H7 (cell line): ENCODE results near the gene ALX4. TPM values are rescaled to one million over a fixed set of nuclear protein-coding genes. Genes with fewer than 3 reads are reported as not detected.

Experiments
- DNase-seq: peaks from one replicate; pipeline ENCODE4 v3.0.0; 2012
- H3K27me3 ChIP-seq: 2 replicates; pipeline ENCODE4 v1.6.0; 2011; ENCODE audit warnings: mild to moderate bottlenecking, low read length; ENCODE audit not compliant: control insufficient read depth, insufficient read depth
- H3K36me3 ChIP-seq: replicated peaks from 2 replicates; pipeline ENCODE4 v1.5.1; 2011; ENCODE audit warnings: low read length; ENCODE audit not compliant: control insufficient read depth, insufficient read depth
- H3K4me3 ChIP-seq: 2 replicates; pipeline ENCODE4 v1.5.1; 2011; ENCODE audit warnings: low read depth, mild to moderate bottlenecking, control low read depth, low read length, moderate library complexity; ENCODE audit not compliant: insufficient read depth
- total RNA-seq: library from RNA; depleted of rRNA; stranded (reverse); fragments of >200 nt; shearing (Covaris generic); gene quantifications from 2 replicates; pipeline ENCODE4 v1.2.3, GENCODE V29; 2014

Gene ALX4
- total RNA-seq, 1 experiment from 2014 or later = not detected

- no peaks in the 10 kb centered on the region for H3K36me3 ChIP-seq
- H3K27me3 ChIP-seq = peaks cover 69% of the 10 kb centered on the region
- H3K4me3 ChIP-seq = no peak overlapping the region
- peak; percentile 53 for DNase-seq
These were observed 17.8 kb upstream of the ALX4 start for GRCh38 chr11:44327730-44328129.

- H3K27me3 ChIP-seq = peaks cover 72% of the 10 kb centered on the region
- no peaks in the 10 kb centered on the region for H3K36me3 ChIP-seq
These were observed 16.9 kb upstream of the ALX4 start for GRCh38 chr11:44326615-44327475.

GRCh38 chr11:44325698-44326097 is 15.8 kb upstream of the ALX4 start:
- no peak for DNase-seq
- Histone ChIP-seq H3K4me3 (no peak overlapping the region), H3K27me3 (peaks cover 83% of the 10 kb centered on the region), H3K36me3 (no peaks in the 10 kb centered on the region)

More at GRCh38 chr11:44326615-44327475, 16.9 kb upstream of the ALX4 start:
- DNase-seq = peak; percentile 58
- H3K4me3 ChIP-seq = no peak overlapping the region

GRCh38 chr11:44324749-44325525 is 15.0 kb upstream of the ALX4 start:
- Histone ChIP-seq H3K4me3 (no peak overlapping the region), H3K36me3 (no peaks in the 10 kb centered on the region), H3K27me3 (peaks cover 85% of the 10 kb centered on the region)
- no peak for DNase-seq

- H3K27me3 ChIP-seq = peaks cover 87% of the 10 kb centered on the region
- H3K36me3 ChIP-seq = no peaks in the 10 kb centered on the region
- no peak overlapping the region for H3K4me3 ChIP-seq
- DNase-seq = no peak
These were observed 14.3 kb upstream of the ALX4 start for GRCh38 chr11:44324222-44324621.

GRCh38 chr11:44322243-44322642 is 12.3 kb upstream of the ALX4 start:
- no peak overlapping the region for H3K4me3 ChIP-seq
- H3K27me3 ChIP-seq = peaks cover 100% of the 10 kb centered on the region
- no peak for DNase-seq
- H3K36me3 ChIP-seq = no peaks in the 10 kb centered on the region

GRCh38 chr11:44321059-44321458 is 11.1 kb upstream of the ALX4 start:
- DNase-seq = no peak
- no peaks in the 10 kb centered on the region for H3K36me3 ChIP-seq
- no peak overlapping the region for H3K4me3 ChIP-seq
- H3K27me3 ChIP-seq = peaks cover 100% of the 10 kb centered on the region

GRCh38 chr11:44320289-44320973 is 10.5 kb upstream of the ALX4 start:
- no peak for DNase-seq
- Histone ChIP-seq H3K4me3 (peak overlapping the region; percentile 31; the same call in 1 of the 2 replicates), H3K36me3 (no peaks in the 10 kb centered on the region), H3K27me3 (peaks cover 100% of the 10 kb centered on the region)

- no peaks in the 10 kb centered on the region for H3K36me3 ChIP-seq
- peak; percentile 86 for DNase-seq
- peaks cover 100% of the 10 kb centered on the region for H3K27me3 ChIP-seq
- H3K4me3 ChIP-seq = peak overlapping the region; percentile 31; the same call in 1 of the 2 replicates
These were observed 9.8 kb upstream of the ALX4 start for GRCh38 chr11:44319552-44320288.

GRCh38 chr11:44319170-44319551 is 9.2 kb upstream of the ALX4 start:
- peaks cover 100% of the 10 kb centered on the region for H3K27me3 ChIP-seq
- DNase-seq = peak; percentile 79
- peak overlapping the region; percentile 31; the same call in 1 of the 2 replicates for H3K4me3 ChIP-seq
- H3K36me3 ChIP-seq = no peaks in the 10 kb centered on the region

- H3K36me3 ChIP-seq = no peaks in the 10 kb centered on the region
- H3K4me3 ChIP-seq = no peak overlapping the region
- H3K27me3 ChIP-seq = peaks cover 100% of the 10 kb centered on the region
- no peak for DNase-seq
These were observed 8.4 kb upstream of the ALX4 start for GRCh38 chr11:44318369-44318768.

- peaks cover 100% of the 10 kb centered on the region for H3K27me3 ChIP-seq
- DNase-seq = peak; percentile 88
- no peaks in the 10 kb centered on the region for H3K36me3 ChIP-seq
- peak overlapping the region; percentile 24 for H3K4me3 ChIP-seq
These were observed 6.8 kb upstream of the ALX4 start for GRCh38 chr11:44316659-44317240.

GRCh38 chr11:44315947-44316658 is 6.2 kb upstream of the ALX4 start:
- Histone ChIP-seq H3K36me3 (no peaks in the 10 kb centered on the region), H3K27me3 (peaks cover 100% of the 10 kb centered on the region), H3K4me3 (peak overlapping the region; percentile 24)
- DNase-seq = peak; percentile 81
